Activated CD4-positive, alpha-beta T cell treated with anti-CD3 and anti-CD28 coated beads for 36 hours (primary cell): Measurements from ENCODE around the gene TMEM163. TPM values are rescaled to one million over a fixed set of nuclear protein-coding genes. Genes with fewer than 3 reads are reported as not detected.
"Not testable (repeated sequence)": the region's sequence is repeated elsewhere in the genome, so short reads cannot be mapped to it uniquely, and the experiment has no call there.

Source experiments
- ATAC-seq: fragments of 200-7000 bp; cut with Tn5 transposase; one replicate; pipeline ENCODE4 v1.10.0; 2021; ENCODE audit warnings: mild to moderate bottlenecking, moderate library complexity
- CTCF ChIA-PET: fragments of 350-600 bp; sonication (Branson Sonifier 250); formaldehyde crosslinking; loops from one replicate; lab custom pipeline; 2021; ENCODE audit warnings: antibody characterized with exemption; lab: Charles Lee
- POLR2A ChIA-PET: fragments of 350-600 bp; sonication (Branson Sonifier 250); formaldehyde crosslinking; loops from one replicate; lab custom pipeline; 2021; ENCODE audit warnings: antibody characterized with exemption, inconsistent platforms; lab: Charles Lee
- DNase-seq: peaks from one replicate; pipeline ENCODE4 v3.0.0-alpha.2; 2020
- H3K27ac Mint-ChIP-seq: one replicate; pipeline ENCODE4 v1.8.0; 2021; ENCODE audit warnings: mixed read lengths
- H3K27me3 Mint-ChIP-seq: one replicate; pipeline ENCODE4 v1.8.0; 2021; ENCODE audit warnings: mixed read lengths
- H3K36me3 Mint-ChIP-seq: one replicate; pipeline ENCODE4 v1.8.0; 2021; ENCODE audit warnings: low read depth, mixed read lengths
- H3K4me1 Mint-ChIP-seq: one replicate; pipeline ENCODE4 v1.8.0; 2021; ENCODE audit warnings: mixed read lengths
- H3K4me3 Mint-ChIP-seq: one replicate; pipeline ENCODE4 v1.8.0; 2021; ENCODE audit warnings: mild to moderate bottlenecking, moderate library complexity, mixed read lengths
- H3K9me3 Mint-ChIP-seq: one replicate; pipeline ENCODE4 v1.8.0; 2021; ENCODE audit warnings: low read depth, mixed read lengths
- intact Hi-C, 2 experiments: fragments of 100-400 bp; cut with DNase I in 1 of 2; cut with micrococcal nuclease in 1 of 2; formaldehyde crosslinking; loops; one replicate each; pipeline versions ENCODE4 v1.14.2 to v1.15.1; 2022 to 2024; cut with DNase I, micrococcal nuclease
- total RNA-seq, 2 experiments: library from RNA; stranded (reverse); gene quantifications; one replicate each; pipeline ENCODE4 v1.2.3, GENCODE V29; 2021

Gene TMEM163
- total RNA-seq, 2 experiments from 2014 or later, result 0.11 TPM; not detected in 1

DNA sequence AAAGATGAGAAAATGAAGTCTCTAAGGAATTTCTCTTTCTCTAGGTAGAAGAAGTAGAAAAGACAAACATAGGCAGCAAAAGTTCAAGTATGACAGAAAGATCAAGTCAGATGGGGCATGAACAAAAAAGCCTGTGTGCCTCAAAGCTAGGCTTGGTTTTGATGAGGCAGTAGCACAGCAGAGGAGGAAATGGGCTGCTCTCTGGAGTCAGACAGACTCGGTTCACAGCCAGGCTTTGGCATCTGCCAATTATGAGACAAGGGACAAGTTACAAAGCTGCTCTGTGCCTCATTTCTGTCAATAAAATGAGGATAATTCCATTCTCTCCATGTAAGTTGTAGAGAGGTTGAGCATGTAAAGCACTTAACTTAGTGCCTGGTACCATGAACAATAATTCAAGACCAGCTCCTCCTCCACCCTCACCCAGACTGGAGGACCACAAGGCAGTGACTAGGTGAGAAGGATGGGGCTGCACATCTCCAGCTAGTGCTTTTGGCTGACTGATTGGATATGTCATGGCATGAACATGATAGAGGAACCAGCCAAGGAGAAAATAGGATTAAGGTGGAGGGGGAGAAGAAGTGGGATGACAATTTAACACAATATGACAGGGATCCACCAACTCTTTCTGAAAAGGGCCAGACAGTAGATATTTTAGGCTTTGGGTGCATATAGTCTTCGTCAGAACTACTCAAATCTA, 84.6 kb downstream of the TMEM163 start:
- Mint-ChIP-seq H3K27me3 (peaks cover 5% of the 10 kb centered on the region), H3K27ac (no peak overlapping the region), H3K9me3 (no peaks in the 10 kb centered on the region), H3K4me3 (no peak overlapping the region), H3K36me3 (no peaks in the 10 kb centered on the region), H3K4me1 (peaks cover 2% of the 10 kb centered on the region)
- ATAC-seq (no peak), DNase-seq (no peak)
- ChIA-PET POLR2A (no interaction called here), CTCF (no interaction called here)
- intact Hi-C loops, result no loop called here

DNA sequence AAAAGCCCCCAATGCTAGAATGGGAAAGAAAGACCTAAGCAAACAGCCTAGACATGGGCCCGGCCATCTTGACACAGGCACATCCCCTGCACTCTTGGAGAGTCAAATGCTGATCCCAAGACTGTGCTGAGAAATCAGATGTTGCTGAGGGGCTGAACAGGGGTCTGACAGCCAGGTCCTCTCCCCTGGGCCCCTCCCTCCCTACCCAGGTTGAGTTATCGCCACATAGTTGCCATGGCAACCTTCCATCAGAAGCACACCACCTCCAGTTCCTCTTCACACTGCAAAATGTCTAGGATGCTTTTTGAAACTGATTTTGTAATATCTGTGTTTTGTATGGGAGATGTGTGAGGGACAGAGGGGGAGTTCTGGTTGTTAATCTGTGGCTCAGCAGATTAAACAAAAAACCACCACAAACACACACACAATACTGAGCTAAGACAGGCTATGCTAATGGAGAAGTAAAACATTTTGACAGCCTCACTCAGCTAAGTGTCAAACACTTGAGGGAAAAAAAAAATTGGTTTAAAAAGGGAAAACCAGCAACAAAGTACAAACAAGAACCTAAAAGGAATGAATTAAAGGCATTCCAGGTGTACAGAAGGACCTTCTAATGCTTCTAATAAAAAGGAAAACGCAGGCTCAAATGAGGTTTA, 88.2 kb downstream of the TMEM163 start:
- peaks cover 2% of the 10 kb centered on the region for H3K4me1 Mint-ChIP-seq
- intact Hi-C loops, result no loop called here
- H3K4me3 Mint-ChIP-seq, result no peak overlapping the region
- H3K9me3 Mint-ChIP-seq, result no peaks in the 10 kb centered on the region
- ChIA-PET POLR2A (no interaction called here), CTCF (interaction anchor here (0.6 kb wide), 1 partner anchor 16 kb away, joined by 3 read pairs; no protein-coding TSS in a partner anchor)
- no peak overlapping the region for H3K27ac Mint-ChIP-seq
- peaks cover 4% of the 10 kb centered on the region for H3K27me3 Mint-ChIP-seq
- DNase-seq (no peak), ATAC-seq (no peak)
- H3K36me3 Mint-ChIP-seq, result no peaks in the 10 kb centered on the region

DNA sequence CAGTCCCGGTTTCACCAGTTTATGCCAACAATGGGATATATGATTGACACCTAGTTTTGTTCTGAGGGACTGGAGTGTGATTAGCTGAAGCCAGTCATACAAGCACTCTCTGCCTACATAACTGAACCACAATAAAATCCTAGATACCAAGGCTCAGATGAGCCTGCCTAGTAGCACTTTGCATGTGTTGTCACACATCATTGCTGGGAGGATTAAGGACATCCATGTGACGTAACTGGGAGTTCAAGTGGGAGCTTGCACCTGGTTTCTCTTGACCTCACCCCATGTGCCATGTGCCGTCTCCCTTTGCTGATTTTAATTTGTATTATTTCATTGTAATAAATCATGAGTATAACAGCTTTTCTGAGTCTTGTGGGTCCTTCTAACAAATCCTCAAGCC, 90.3 kb downstream of the TMEM163 start:
- ChIA-PET CTCF (no interaction called here), POLR2A (no interaction called here)
- Mint-ChIP-seq H3K9me3 (no peaks in the 10 kb centered on the region), H3K27me3 (peaks cover 6% of the 10 kb centered on the region), H3K36me3 (no peaks in the 10 kb centered on the region), H3K4me3 (no peak overlapping the region), H3K27ac (no peak overlapping the region), H3K4me1 (peaks cover 9% of the 10 kb centered on the region)
- DNase-seq (no peak), ATAC-seq (no peak)
- intact Hi-C loops, result no loop called here

DNA sequence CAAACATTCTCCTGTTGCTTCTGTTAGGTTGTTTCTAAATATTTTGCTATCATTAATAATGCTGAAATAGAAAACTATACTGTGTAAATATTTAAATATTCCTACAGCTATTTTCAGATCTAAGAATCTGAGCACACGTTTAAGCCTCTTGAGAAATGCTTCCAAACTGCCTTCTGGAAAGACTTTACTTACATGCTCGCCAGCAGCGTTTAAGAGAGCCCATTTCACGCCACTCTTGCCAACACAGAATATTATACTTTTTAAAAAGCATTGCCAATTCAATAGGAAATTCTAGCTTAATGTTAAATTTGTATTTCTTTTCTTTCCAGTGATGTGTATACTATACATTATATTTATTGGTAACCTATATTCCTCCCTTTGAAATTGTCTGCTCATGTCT, 92.0 kb downstream of the TMEM163 start:
- Mint-ChIP-seq H3K36me3 (no peaks in the 10 kb centered on the region), H3K4me1 (peaks cover 9% of the 10 kb centered on the region), H3K27ac (no peak overlapping the region), H3K4me3 (no peak overlapping the region), H3K9me3 (no peaks in the 10 kb centered on the region), H3K27me3 (peaks cover 7% of the 10 kb centered on the region)
- DNase-seq, result no peak
- intact Hi-C loops, result no loop called here
- ATAC-seq, result no peak
- ChIA-PET CTCF (no interaction called here), POLR2A (no interaction called here)

DNA sequence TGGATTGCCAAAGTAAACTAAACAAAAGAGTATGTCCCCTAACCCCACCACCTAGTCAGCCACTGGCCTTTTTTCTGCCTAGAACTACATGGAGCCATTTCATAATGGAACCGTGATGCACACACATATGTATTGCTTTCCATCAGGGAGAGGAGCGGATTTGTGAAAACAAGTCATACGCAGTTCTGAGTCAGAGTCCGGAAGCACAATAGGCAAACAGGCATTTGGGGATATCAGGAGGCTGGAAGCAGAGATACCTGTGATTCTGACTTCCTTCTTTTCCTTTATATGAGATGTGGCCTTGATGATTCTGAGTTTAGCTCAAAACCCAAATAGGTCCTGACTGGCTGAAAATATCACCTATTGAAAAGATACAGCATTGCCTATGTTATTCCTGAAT, 93.5 kb downstream of the TMEM163 start:
- intact Hi-C loops, result no loop called here
- ATAC-seq (no peak), DNase-seq (no peak)
- Mint-ChIP-seq H3K4me1 (peaks cover 9% of the 10 kb centered on the region), H3K27me3 (peaks cover 7% of the 10 kb centered on the region), H3K27ac (no peak overlapping the region), H3K36me3 (no peaks in the 10 kb centered on the region), H3K9me3 (peaks cover 2% of the 10 kb centered on the region), H3K4me3 (no peak overlapping the region)
- ChIA-PET POLR2A (no interaction called here), CTCF (no interaction called here)

DNA sequence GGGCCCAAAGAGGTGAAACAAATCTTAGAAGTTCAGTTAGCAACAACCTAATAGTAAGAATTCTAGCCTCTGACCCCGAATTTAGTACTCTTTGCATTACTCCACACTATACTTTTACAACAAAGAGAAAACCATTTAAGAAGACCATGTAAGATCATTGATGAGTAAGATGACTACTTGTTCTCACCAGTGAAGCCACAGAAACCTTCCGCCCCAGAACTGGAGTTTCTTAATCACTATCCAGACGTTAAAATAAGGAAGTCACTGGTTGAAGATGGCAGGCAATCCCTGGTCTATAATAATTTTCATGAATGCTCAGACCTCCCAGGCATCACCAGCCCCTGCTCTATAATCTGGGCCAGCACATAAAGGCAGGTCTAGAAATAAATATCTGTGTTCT, 95.0 kb downstream of the TMEM163 start:
- DNase-seq, result peak; percentile 69

DNA sequence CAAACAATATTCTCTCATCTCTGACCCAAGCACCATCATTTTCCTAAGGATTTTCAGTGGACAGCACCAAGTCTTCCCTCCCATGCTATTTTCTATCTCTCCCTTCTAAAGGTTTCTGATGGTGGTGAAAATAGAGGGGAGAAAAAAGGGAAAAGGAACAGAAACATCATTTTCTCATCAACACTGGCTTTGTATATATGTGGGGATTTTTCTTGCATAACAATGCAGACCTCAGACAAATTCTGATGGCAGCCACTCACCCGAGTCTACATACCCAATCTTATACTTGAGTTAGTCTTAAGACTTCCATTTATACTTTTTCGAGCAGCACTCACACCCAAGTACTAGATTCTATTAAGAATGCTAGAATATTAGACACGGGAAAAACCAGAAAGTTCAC, 95.8 kb downstream of the TMEM163 start:
- ChIA-PET POLR2A (no interaction called here), CTCF (interaction anchor here (0.8 kb wide), 1 partner anchor 87 kb away, joined by 3 read pairs; no protein-coding TSS in a partner anchor)
- Mint-ChIP-seq H3K27ac (no peak overlapping the region), H3K27me3 (peaks cover 7% of the 10 kb centered on the region), H3K4me3 (no peak overlapping the region), H3K9me3 (peaks cover 13% of the 10 kb centered on the region), H3K36me3 (no peaks in the 10 kb centered on the region), H3K4me1 (peaks cover 9% of the 10 kb centered on the region)
- intact Hi-C loops, result no loop called here
- no peak for ATAC-seq
- DNase-seq, result no peak

More for the DNA sequence above, 95.0 kb downstream of the TMEM163 start:
- ATAC-seq, result peak; percentile 88
- ChIA-PET CTCF (interaction anchor here (0.8 kb wide), 1 partner anchor 86 kb away, joined by 3 read pairs; no protein-coding TSS in a partner anchor), POLR2A (no interaction called here)
- no peak overlapping the region for H3K4me3 Mint-ChIP-seq
- no peak overlapping the region for H3K27ac Mint-ChIP-seq
- H3K4me1 Mint-ChIP-seq, result peaks cover 9% of the 10 kb centered on the region
- H3K9me3 Mint-ChIP-seq, result peaks cover 10% of the 10 kb centered on the region
- no peaks in the 10 kb centered on the region for H3K36me3 Mint-ChIP-seq
- intact Hi-C loops, result no loop called here
- H3K27me3 Mint-ChIP-seq, result peaks cover 7% of the 10 kb centered on the region

DNA sequence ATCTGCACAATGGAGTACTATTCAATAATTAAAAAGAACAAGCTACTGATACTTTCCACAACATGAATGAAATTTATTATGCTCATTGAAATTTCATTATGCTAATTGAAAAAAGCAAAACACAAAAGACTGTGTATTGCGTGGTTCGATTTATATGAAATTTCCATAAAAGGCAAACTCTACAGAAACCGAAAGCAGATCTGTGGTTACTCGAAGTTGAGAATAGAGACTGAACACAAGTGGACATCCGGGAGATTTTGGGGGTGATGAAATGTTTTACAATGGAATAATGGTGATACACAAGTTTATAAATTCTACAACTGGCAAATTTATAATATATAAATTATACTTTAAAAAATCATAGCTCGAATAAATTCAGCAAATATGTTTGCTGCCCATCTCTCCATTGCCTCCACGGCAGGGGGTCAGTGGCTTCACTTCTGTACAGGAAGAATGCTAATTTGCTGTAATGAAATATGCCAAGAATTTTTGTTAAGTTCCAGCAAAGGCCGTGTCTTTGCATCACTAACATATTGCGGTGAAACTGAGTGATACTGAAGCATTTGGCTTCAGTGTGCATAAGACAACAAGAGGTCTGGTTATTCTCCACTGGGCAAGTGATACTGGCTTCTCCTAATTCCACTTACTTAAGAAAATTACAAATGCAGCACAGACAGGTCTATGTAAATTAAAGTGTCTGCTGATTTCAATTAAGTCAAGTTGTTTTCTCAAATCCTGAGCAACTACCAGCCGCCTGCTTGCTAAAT, 96.7 kb downstream of the TMEM163 start:
- CTCF ChIA-PET, result no interaction called here
- POLR2A ChIA-PET, result no interaction called here

DNA sequence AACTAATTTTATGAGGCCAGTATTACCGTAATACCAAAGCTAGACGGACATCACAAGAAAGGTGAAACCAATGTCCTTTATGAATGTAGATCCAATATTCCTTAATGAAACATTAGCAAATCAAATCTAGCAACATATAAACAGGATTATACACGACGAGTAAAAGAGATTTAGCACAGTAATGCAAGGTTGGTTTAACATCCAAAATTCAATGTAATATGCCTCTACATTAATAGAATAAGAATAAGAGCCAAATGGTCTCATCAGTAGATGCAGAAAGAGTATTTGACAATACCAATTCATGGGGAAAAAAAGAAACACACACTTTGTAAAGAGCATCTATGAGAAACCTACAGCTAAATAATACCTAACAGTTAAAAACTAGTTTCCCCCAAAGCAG, 99.5 kb downstream of the TMEM163 start:
- no peak for DNase-seq
- Mint-ChIP-seq H3K4me1 (peaks cover 8% of the 10 kb centered on the region), H3K4me3 (no peak overlapping the region), H3K27me3 (peaks cover 3% of the 10 kb centered on the region), H3K9me3 (peaks cover 13% of the 10 kb centered on the region), H3K36me3 (no peaks in the 10 kb centered on the region), H3K27ac (no peak overlapping the region)
- ATAC-seq, result no peak
- POLR2A ChIA-PET, result no interaction called here
- intact Hi-C loops, result no loop called here
- CTCF ChIA-PET, result no interaction called here

More for the DNA sequence above, 96.7 kb downstream of the TMEM163 start:
- Mint-ChIP-seq H3K4me3 (no peak overlapping the region), H3K9me3 (peaks cover 13% of the 10 kb centered on the region), H3K27ac (no peak overlapping the region), H3K4me1 (peaks cover 9% of the 10 kb centered on the region), H3K36me3 (no peaks in the 10 kb centered on the region), H3K27me3 (peaks cover 7% of the 10 kb centered on the region)
- DNase-seq, result no peak
- intact Hi-C loops, result no loop called here
- ATAC-seq, result no peak

DNA sequence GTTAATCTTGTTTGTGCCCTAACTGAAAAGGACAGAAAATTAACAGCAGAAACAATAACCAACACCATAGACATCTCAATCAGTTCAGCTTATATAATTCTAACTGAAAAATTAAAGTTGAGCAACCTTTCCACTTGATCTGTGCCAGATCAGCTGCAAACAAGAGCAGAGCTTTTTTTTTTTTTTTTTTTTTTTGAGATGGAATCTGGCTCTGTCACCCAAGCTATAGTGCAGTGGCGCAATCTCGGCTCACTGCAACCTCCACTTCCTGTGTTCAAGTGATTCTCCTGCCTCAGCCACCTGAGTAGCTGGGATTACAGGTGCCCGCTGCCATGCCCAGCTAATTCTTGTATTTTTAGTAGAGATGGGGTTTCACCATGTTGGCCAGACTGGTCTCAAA, 103.3 kb downstream of the TMEM163 start:
- H3K9me3 Mint-ChIP-seq, result peaks cover 29% of the 10 kb centered on the region
- CTCF ChIA-PET, result interaction anchor here (0.5 to 0.7 kb wide), 3 partner anchors 50 to 755 kb away, joined by 3 to 5 read pairs (median 3); no protein-coding TSS in a partner anchor
- H3K27ac Mint-ChIP-seq, H3K4me1 Mint-ChIP-seq, H3K36me3 Mint-ChIP-seq, DNase-seq, intact Hi-C loops, POLR2A ChIA-PET, ATAC-seq, H3K4me3 Mint-ChIP-seq, H3K27me3 Mint-ChIP-seq: not testable (repeated sequence)

DNA sequence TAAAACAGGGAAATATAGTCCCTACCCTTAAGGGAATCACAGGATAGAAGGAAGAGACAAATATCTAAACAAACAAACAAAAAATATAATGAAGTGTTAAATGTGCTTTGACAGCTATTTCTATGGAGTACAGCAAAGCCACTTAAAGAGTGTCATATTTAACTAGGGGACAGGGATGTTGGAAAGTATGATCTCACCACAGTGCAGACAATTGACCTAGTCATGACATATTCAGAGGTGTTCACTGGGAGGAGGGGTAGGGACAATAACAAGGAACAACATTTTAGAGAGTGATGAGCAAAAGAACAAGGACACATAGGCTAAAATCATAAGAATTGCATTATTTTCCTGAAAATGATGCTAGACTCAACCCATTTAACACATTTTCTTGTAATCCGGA, 107.5 kb downstream of the TMEM163 start:
- Mint-ChIP-seq H3K27ac (no peak overlapping the region), H3K36me3 (peaks cover 6% of the 10 kb centered on the region), H3K4me1 (no peaks in the 10 kb centered on the region), H3K27me3 (no peaks in the 10 kb centered on the region), H3K9me3 (peaks cover 18% of the 10 kb centered on the region), H3K4me3 (no peak overlapping the region)
- POLR2A ChIA-PET, result no interaction called here
- no peak for ATAC-seq
- intact Hi-C loops, result no loop called here
- CTCF ChIA-PET, result no interaction called here
- no peak for DNase-seq
